Activated CD4-positive, alpha-beta T cell treated with anti-CD3 and anti-CD28 coated beads for 48 hours (primary cell): ENCODE results near the gene AMOTL1.

ENCODE experiments used
- DNase-seq: peaks from one replicate; pipeline ENCODE4 v3.0.0-alpha.2; 2020

AMOTL1 gene

GRCh38 chr11:94767701-94768601 is at the start of gene AMOTL1:
AMOTL1 (plus strand) TSS chr11:94768356; CDS start chr11:94768512, 156 bp downstream.
- DNase-seq, result peak; percentile 54

GRCh38 chr11:94719876-94720275 is 48.3 kb upstream of the AMOTL1 start:
- DNase-seq, result no peak

GRCh38 chr11:94721565-94722292 is 46.4 kb upstream of the AMOTL1 start:
- DNase-seq, result no peak

- no peak for DNase-seq
These were observed 45.4 kb upstream of the AMOTL1 start for GRCh38 chr11:94722735-94723134.

GRCh38 chr11:94725097-94725496 is 43.1 kb upstream of the AMOTL1 start:
- no peak for DNase-seq

- DNase-seq, result no peak
These were observed 40.3 kb upstream of the AMOTL1 start for GRCh38 chr11:94727819-94728218.

GRCh38 chr11:94728541-94728940 is 39.6 kb upstream of the AMOTL1 start:
- no peak for DNase-seq

- no peak for DNase-seq
These were observed 39.0 kb upstream of the AMOTL1 start for GRCh38 chr11:94728966-94729751.

- no peak for DNase-seq
These were observed 38.0 kb upstream of the AMOTL1 start for GRCh38 chr11:94730153-94730552.

- no peak for DNase-seq
These were observed 36.1 kb upstream of the AMOTL1 start for GRCh38 chr11:94731880-94732601.

- DNase-seq, result no peak
These were observed 35.4 kb upstream of the AMOTL1 start for GRCh38 chr11:94732617-94733281.

- DNase-seq, result no peak
These were observed 33.4 kb upstream of the AMOTL1 start for GRCh38 chr11:94734563-94735275.

GRCh38 chr11:94735907-94736306 is 32.2 kb upstream of the AMOTL1 start:
- no peak for DNase-seq

GRCh38 chr11:94737171-94737611 is 31.0 kb upstream of the AMOTL1 start:
- DNase-seq, result no peak

GRCh38 chr11:94738746-94739145 is 29.4 kb upstream of the AMOTL1 start:
- DNase-seq, result no peak

GRCh38 chr11:94739331-94739730 is 28.8 kb upstream of the AMOTL1 start:
- no peak for DNase-seq

GRCh38 chr11:94740083-94741021 is 27.8 kb upstream of the AMOTL1 start:
- peak; percentile 6 for DNase-seq

GRCh38 chr11:94741022-94741679 is 27.0 kb upstream of the AMOTL1 start:
- peak; percentile 7 for DNase-seq

- DNase-seq, result no peak
These were observed 25.5 kb upstream of the AMOTL1 start for GRCh38 chr11:94742665-94743064.
